Colonic mucosa (tissue), 4 donors: ENCODE data around the gene CFL1. TPM values are rescaled to one million over a fixed set of nuclear protein-coding genes. Genes with fewer than 3 reads are reported as not detected.

ENCODE experiments used
- DNase-seq: peaks from one replicate; pipeline ENCODE4 v3.0.0-alpha.2; 2020
- H3K27ac ChIP-seq: fragments of 200-600 bp; one replicate; pipeline ENCODE4 v1.8.0; 2021
- H3K27me3 ChIP-seq: fragments of 200-600 bp; one replicate; pipeline ENCODE4 v1.8.0; 2021
- H3K36me3 ChIP-seq: fragments of 200-600 bp; one replicate; pipeline ENCODE4 v1.8.0; 2021
- H3K4me1 ChIP-seq: fragments of 200-600 bp; one replicate; pipeline ENCODE4 v1.8.0; 2021; ENCODE audit warnings: mild to moderate bottlenecking
- H3K4me3 ChIP-seq: fragments of 200-600 bp; one replicate; pipeline ENCODE4 v1.8.0; 2021
- H3K9ac ChIP-seq, 2 donors: one replicate each; pipeline ENCODE4 v1.7.0; 2013; ENCODE audit warnings: control low read depth in 2 of 2, low read depth in 2 of 2, low read length in 2 of 2
- H3K9me3 ChIP-seq: fragments of 200-600 bp; one replicate; pipeline ENCODE4 v1.8.0; 2021
- intact Hi-C: fragments of 100-400 bp; cut with DNase I; formaldehyde crosslinking; loops from one replicate; pipeline ENCODE4 v1.14.1; 2022
- total RNA-seq, 2 donors: library from RNA; stranded (reverse); fragmentation: NEBNext Ultra II Directional in 1 of 2; extraction: Animal tissue kit (Norgen Biotek cat#: 25700) in 1 of 2; gene quantifications; one replicate each; pipeline ENCODE4 v1.2.1, GENCODE V29; 2021
- TF ChIP-seq, protein P1 (sequence below): fragments of 200-600 bp; IDR thresholded peaks from one replicate; pipeline ENCODE4 v1.8.0; 2022; ENCODE audit warnings: antibody characterized with exemption, mild to moderate bottlenecking
- donor health status: healthy.
- donor health status: DM: no; HTN: no; CAD: no.
- donor health status: DM: no; HTN: no; CAD: no.

Gene CFL1
- total RNA-seq, 2 donors from 2014 or later: 1,832 to 1,932 TPM

DNA sequence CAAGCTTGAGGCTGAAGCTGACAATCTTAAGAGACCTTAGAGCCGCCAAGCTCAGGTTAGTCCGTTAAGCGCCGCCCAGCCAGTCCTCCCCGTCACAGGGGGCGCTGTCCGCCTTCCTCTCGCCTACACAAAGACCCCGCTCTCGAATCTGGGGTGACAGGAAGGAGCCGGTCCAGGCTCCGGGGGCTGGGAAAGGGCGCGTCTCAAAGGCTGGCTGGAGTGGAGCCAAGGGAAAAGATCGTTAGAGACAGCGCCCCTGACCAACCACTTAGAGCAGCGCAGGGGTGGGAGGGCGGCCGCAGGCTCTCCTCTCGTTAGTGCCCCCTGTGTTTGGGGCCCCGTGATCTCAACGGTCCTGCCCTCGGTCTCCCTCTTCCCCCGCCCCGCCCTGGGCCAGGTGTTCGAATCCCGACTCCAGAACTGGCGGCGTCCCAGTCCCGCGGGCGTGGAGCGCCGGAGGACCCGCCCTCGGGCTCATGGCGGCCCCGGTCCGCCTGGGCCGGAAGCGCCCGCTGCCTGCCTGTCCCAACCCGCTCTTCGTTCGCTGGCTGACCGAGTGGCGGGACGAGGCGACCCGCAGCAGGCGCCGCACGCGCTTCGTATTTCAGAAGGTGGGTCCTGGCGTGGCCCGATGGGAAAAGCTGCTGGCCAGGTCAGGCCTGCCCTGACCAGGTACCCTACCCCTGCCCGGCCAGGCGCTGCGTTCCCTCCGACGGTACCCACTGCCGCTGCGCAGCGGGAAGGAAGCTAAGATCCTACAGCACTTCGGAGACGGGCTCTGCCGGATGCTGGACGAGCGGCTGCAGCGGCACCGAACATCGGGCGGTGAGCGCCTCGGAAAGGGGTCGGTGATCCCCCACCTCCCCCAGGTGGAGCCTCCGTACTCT lies 2.5 kb upstream of the CFL1 start, which contains the start of gene MUS81:
MUS81 (plus strand) TSS at position 156 of the 887 bp plus-strand sequence; CDS start at position 477, 321 bp downstream.
- intact Hi-C loops: no loop called here
- H3K9ac ChIP-seq: peak within 1 kb of the TSS; percentile 79 to 82
- DNase-seq: peak; percentile 99
- peaks cover 10% of the 10 kb centered on the region for H3K36me3 ChIP-seq
- H3K9me3 ChIP-seq: no peaks in the 10 kb centered on the region
- no peaks in the 10 kb centered on the region for H3K27me3 ChIP-seq
- peaks cover 20% of the 10 kb centered on the region for H3K4me1 ChIP-seq
- H3K4me3 ChIP-seq: peak within 1 kb of the TSS; percentile 92
- TF ChIP-seq, protein P1, sequence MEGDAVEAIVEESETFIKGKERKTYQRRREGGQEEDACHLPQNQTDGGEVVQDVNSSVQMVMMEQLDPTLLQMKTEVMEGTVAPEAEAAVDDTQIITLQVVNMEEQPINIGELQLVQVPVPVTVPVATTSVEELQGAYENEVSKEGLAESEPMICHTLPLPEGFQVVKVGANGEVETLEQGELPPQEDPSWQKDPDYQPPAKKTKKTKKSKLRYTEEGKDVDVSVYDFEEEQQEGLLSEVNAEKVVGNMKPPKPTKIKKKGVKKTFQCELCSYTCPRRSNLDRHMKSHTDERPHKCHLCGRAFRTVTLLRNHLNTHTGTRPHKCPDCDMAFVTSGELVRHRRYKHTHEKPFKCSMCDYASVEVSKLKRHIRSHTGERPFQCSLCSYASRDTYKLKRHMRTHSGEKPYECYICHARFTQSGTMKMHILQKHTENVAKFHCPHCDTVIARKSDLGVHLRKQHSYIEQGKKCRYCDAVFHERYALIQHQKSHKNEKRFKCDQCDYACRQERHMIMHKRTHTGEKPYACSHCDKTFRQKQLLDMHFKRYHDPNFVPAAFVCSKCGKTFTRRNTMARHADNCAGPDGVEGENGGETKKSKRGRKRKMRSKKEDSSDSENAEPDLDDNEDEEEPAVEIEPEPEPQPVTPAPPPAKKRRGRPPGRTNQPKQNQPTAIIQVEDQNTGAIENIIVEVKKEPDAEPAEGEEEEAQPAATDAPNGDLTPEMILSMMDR: peak; percentile 85
- H3K27ac ChIP-seq: peak within 1 kb of the TSS; percentile 100

DNA sequence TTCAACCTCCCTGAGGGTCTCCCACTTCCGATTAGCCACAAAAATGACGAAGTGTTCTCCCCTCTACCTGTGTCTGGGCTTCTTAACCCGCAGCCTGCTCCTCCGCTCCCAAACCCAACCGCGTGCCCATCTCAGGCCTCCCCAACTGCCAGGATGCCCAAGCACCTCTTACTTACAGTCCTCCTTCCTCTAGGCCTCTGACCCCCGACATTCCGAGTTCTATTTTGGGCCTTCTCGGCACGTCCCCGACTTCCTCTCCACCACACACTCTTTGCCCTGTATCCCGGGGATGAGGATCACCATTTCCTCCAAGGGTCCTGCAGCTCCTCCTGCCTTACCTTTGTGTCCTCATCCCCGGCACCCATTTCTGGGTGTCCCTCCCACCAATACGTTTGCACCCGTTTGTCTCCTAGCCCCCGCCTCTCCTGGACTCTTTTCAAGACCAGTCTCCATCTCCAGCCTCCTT lies 1.9 kb upstream of the CFL1 start:
- Histone ChIP-seq H3K27ac (peak overlapping the region; percentile 100), H3K27me3 (no peaks in the 10 kb centered on the region), H3K4me3 (peak overlapping the region; percentile 92), H3K36me3 (peaks cover 17% of the 10 kb centered on the region), H3K9me3 (no peaks in the 10 kb centered on the region), H3K9ac (peak overlapping the region; percentile 79 to 82), H3K4me1 (peaks cover 26% of the 10 kb centered on the region)
- intact Hi-C loops: no loop called here
- TF ChIP-seq, protein P1: no peak
- DNase-seq: no peak

DNA sequence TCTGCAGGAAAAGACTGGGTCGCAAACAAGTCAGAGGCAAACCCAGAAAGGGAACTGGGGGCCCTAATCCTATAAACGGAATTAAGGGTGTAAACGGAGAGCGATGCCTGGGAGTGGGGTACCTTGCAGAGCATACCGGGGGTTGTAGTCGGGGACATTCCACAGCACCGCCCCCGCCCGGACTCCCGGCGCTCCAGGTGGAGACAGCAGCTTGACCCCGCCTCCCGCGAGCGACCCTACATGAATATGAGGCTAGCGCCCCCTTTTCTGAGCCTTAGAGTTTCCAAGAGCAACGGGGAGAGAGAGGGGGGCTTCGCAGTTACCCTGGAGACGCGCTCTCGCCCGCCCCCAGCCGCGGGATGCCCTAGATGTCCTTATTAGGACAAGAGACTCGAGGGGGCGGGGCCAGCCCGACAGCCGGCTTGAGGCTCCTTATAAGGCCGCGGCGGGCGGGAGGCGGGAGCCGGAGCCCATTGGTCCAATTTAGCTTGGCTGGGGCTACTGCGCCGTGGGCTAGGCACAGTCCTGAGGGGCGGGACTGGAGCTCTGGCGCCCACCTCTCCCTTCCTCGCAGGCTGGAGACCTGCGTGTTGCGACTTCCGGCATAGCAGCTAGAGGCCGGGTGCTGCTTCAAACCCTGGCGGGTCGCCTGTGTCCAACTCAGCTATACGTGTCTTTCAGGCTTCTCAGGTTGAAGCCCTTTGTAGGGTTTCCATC lies 1.3 kb upstream of the CFL1 start:
- H3K9me3 ChIP-seq: no peaks in the 10 kb centered on the region
- TF ChIP-seq, protein P1: no peak
- intact Hi-C loops: no loop called here
- H3K27me3 ChIP-seq: no peaks in the 10 kb centered on the region
- H3K27ac ChIP-seq: peak overlapping the region; percentile 100
- peak overlapping the region; percentile 92 for H3K4me3 ChIP-seq
- peak; percentile 99 for DNase-seq
- H3K4me1 ChIP-seq: peaks cover 31% of the 10 kb centered on the region
- H3K36me3 ChIP-seq: peaks cover 18% of the 10 kb centered on the region
- H3K9ac ChIP-seq: peak overlapping the region; percentile 79 to 82

DNA sequence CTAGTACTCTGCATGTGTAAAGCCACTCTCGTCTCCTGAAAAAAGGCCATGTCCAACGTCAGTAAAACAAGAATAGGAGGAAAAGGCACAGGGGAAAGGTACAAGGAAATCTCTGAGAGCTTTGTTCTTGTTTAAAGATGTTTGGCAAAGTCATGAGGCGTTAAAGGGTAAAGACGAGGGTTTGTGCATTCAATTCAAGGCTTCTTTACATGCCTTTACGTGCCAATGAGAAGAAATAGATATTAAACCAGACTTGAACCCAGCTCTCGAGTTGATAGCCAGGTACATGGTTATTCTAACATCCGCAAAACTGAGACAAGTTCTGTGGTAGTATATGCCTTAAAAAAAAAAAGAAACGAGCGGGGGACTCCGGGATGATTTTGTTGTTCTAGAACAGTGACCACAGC lies 704 bp upstream of the CFL1 start:
- peaks cover 31% of the 10 kb centered on the region for H3K4me1 ChIP-seq
- peak overlapping the region; percentile 100 for H3K27ac ChIP-seq
- peak overlapping the region; percentile 79 to 82 for H3K9ac ChIP-seq
- TF ChIP-seq, protein P1: no peak
- peak overlapping the region; percentile 92 for H3K4me3 ChIP-seq
- H3K27me3 ChIP-seq: no peaks in the 10 kb centered on the region
- intact Hi-C loops: no loop called here
- peaks cover 18% of the 10 kb centered on the region for H3K36me3 ChIP-seq
- DNase-seq: no peak
- no peaks in the 10 kb centered on the region for H3K9me3 ChIP-seq

DNA sequence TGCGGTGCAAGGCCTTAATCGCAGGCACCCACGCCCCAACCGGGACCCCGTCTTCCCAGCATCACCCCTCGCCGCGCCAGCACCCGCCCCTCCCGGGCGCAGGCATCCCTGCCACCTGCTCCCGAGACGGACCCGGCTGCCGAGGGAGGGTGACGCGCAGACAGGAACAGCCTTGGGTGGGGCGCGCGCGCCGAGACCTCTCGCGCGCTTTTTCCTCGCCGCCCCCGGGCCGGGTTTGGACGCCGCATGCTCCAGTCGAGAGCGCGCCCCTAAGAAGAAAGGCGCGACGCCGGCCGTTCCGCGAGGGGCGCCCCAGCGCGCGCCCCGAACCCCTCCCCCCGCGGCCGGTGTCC lies 504 bp downstream of the CFL1 start:
- Histone ChIP-seq H3K9me3 (no peaks in the 10 kb centered on the region), H3K27ac (peak overlapping the region; percentile 100), H3K36me3 (peaks cover 17% of the 10 kb centered on the region), H3K9ac (peak overlapping the region; percentile 82 to 98), H3K27me3 (no peaks in the 10 kb centered on the region), H3K4me1 (peaks cover 41% of the 10 kb centered on the region), H3K4me3 (peak overlapping the region; percentile 92)
- TF ChIP-seq, protein P1: no peak
- peak; percentile 66 for DNase-seq
- intact Hi-C loops: no loop called here
